ENCODE measurements around the gene ATP8A1. TPM values are rescaled to one million over a fixed set of nuclear protein-coding genes. Genes with fewer than 3 reads are reported as not detected.

Gene ATP8A1
- total RNA-seq, 2 experiments from 2014 or later = 80.0 to 141 TPM

DNA sequence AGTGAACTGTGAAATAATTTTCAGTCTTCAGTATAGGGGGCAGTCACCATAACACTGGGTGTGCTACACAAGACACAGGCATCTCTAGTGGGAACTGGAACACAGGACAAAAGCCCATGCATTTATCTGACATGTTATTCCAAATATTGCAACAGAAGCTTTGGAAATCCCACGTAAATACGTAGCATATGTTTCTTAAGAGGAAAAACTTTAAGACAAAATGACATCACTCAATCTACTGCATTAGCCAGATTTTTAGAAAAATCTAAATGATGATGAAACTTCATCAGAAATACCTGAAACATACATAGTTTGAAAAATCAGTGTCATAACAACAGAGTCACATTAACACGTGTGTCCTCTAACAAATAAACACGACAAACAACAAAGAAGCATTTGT lies 245.1 kb downstream of the ATP8A1 start:
- H3K4me3 ChIP-seq (ENCODE audit: low read depth, low read length, poor library complexity, severe bottlenecking) = no peak overlapping the region
- no peaks in the 10 kb centered on the region for H3K4me1 ChIP-seq (ENCODE audit: insufficient read depth, low read length, poor library complexity, severe bottlenecking)
- intact Hi-C loops (cut with micrococcal nuclease; ENCODE audit: unreplicated experiment) = no loop called here
- no peaks in the 10 kb centered on the region for H4K20me1 ChIP-seq (ENCODE audit: insufficient read depth, low read length)
- DNase-seq (ENCODE audit: low spot score) = no peak
- TF ChIP-seq EZH2phosphoT487 (IDR thresholded peaks at IDR 0.05; ENCODE audit: borderline replicate concordance, low read depth, low read length) = no peak
- TF ChIP-seq, protein P1, sequence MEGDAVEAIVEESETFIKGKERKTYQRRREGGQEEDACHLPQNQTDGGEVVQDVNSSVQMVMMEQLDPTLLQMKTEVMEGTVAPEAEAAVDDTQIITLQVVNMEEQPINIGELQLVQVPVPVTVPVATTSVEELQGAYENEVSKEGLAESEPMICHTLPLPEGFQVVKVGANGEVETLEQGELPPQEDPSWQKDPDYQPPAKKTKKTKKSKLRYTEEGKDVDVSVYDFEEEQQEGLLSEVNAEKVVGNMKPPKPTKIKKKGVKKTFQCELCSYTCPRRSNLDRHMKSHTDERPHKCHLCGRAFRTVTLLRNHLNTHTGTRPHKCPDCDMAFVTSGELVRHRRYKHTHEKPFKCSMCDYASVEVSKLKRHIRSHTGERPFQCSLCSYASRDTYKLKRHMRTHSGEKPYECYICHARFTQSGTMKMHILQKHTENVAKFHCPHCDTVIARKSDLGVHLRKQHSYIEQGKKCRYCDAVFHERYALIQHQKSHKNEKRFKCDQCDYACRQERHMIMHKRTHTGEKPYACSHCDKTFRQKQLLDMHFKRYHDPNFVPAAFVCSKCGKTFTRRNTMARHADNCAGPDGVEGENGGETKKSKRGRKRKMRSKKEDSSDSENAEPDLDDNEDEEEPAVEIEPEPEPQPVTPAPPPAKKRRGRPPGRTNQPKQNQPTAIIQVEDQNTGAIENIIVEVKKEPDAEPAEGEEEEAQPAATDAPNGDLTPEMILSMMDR (conservative IDR thresholded peaks at IDR 0.05; ENCODE audit: low read length) = no peak
- H2AFZ ChIP-seq (ENCODE audit: low read length) = no peak overlapping the region
- peaks cover 93% of the 10 kb centered on the region for H3K36me3 ChIP-seq (ENCODE audit: insufficient read depth, low read length)
- ChIA-PET POLR2A (interaction anchor here (1.5 kb wide), 1 partner anchor 16 kb away, joined by 3 read pairs; no protein-coding TSS in a partner anchor), CTCF (ENCODE audit: unreplicated experiment) (no interaction called here)
- H3K9me2 ChIP-seq (ENCODE audit: insufficient read depth, low read length) = no peaks in the 10 kb centered on the region
- no peaks in the 10 kb centered on the region for H3K79me2 ChIP-seq (ENCODE audit: insufficient read depth, low read depth, low read length)
- BruUV-seq (replicated peaks) = no TSS peak
- no peak overlapping the region for H3K4me2 ChIP-seq (ENCODE audit: low read length)
- H3K9me3 ChIP-seq (ENCODE audit: low read length) = no peaks in the 10 kb centered on the region
- no peak overlapping the region for H3K27ac ChIP-seq (ENCODE audit: low read depth, low read length, poor library complexity, severe bottlenecking)

- CTCF ChIA-PET (ENCODE audit: unreplicated experiment) = no interaction called here
- no peak for DNase-seq (ENCODE audit: low spot score)
- POLR2A ChIA-PET = interaction anchor here (1.5 kb wide), 1 partner anchor 14 kb away, joined by 3 read pairs; no protein-coding TSS in a partner anchor
- Histone ChIP-seq H3K4me3 (ENCODE audit: low read depth, low read length, poor library complexity, severe bottlenecking) (no peak overlapping the region), H3K4me2 (ENCODE audit: low read length) (no peak overlapping the region), H4K20me1 (ENCODE audit: insufficient read depth, low read length) (no peaks in the 10 kb centered on the region), H3K4me1 (ENCODE audit: insufficient read depth, low read length, poor library complexity, severe bottlenecking) (no peaks in the 10 kb centered on the region), H3K27ac (ENCODE audit: low read depth, low read length, poor library complexity, severe bottlenecking) (no peak overlapping the region), H3K36me3 (ENCODE audit: insufficient read depth, low read length) (peaks cover 90% of the 10 kb centered on the region), H3K9me3 (ENCODE audit: low read length) (no peaks in the 10 kb centered on the region), H3K79me2 (ENCODE audit: insufficient read depth, low read depth, low read length) (no peaks in the 10 kb centered on the region), H2AFZ (ENCODE audit: low read length) (no peak overlapping the region), H3K9me2 (ENCODE audit: insufficient read depth, low read length) (no peaks in the 10 kb centered on the region)
- intact Hi-C loops (cut with micrococcal nuclease; ENCODE audit: unreplicated experiment) = no loop called here
- no TSS peak for BruUV-seq (replicated peaks)
- TF ChIP-seq, protein P1 (conservative IDR thresholded peaks at IDR 0.05; ENCODE audit: low read length) = no peak
- no peak for TF ChIP-seq EZH2phosphoT487 (IDR thresholded peaks at IDR 0.05; ENCODE audit: borderline replicate concordance, low read depth, low read length)
Observed at GRCh38 chr4:42410446-42410845, 246.5 kb downstream of the ATP8A1 start.

DNA sequence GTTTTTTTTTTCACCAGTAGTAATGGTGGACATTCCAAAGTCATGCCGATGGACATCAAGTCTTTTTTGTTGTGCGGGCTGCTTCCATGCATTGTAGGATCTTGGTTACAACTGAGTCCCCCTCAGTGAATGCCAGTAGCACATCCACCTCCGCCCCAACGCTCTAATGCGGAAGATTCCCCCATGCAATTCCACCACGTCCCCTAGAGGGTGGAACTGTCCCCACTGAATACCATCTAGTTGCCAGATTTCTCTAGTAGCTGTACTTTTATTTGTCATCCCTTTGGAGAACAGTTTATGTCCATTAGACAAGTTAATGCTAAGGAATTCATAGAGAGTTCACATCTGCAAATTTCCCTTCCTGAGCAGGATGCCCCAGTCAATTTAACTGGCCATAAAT lies 252.9 kb downstream of the ATP8A1 start:
- H3K4me2 ChIP-seq (ENCODE audit: low read length) = no peak overlapping the region
- CTCF ChIA-PET (ENCODE audit: unreplicated experiment) = no interaction called here
- no peaks in the 10 kb centered on the region for H3K79me2 ChIP-seq (ENCODE audit: insufficient read depth, low read depth, low read length)
- no peaks in the 10 kb centered on the region for H3K9me2 ChIP-seq (ENCODE audit: insufficient read depth, low read length)
- no peak for TF ChIP-seq EZH2phosphoT487 (IDR thresholded peaks at IDR 0.05; ENCODE audit: borderline replicate concordance, low read depth, low read length)
- TF ChIP-seq, protein P1 (conservative IDR thresholded peaks at IDR 0.05; ENCODE audit: low read length) = 0 out of 2 replicates have a peak, but pooled peaks have one; percentile 11
- no peak overlapping the region for H3K27ac ChIP-seq (ENCODE audit: low read depth, low read length, poor library complexity, severe bottlenecking)
- intact Hi-C loops (cut with micrococcal nuclease; ENCODE audit: unreplicated experiment) = no loop called here
- POLR2A ChIA-PET = no interaction called here
- no peaks in the 10 kb centered on the region for H3K4me1 ChIP-seq (ENCODE audit: insufficient read depth, low read length, poor library complexity, severe bottlenecking)
- H4K20me1 ChIP-seq (ENCODE audit: insufficient read depth, low read length) = no peaks in the 10 kb centered on the region
- no peak for DNase-seq (ENCODE audit: low spot score)
- H3K9me3 ChIP-seq (ENCODE audit: low read length) = no peaks in the 10 kb centered on the region
- H3K36me3 ChIP-seq (ENCODE audit: insufficient read depth, low read length) = peaks cover 28% of the 10 kb centered on the region
- no peak overlapping the region for H3K4me3 ChIP-seq (ENCODE audit: low read depth, low read length, poor library complexity, severe bottlenecking)
- no TSS peak for BruUV-seq (replicated peaks)
- no peak overlapping the region for H2AFZ ChIP-seq (ENCODE audit: low read length)
